Activated CD8-positive, alpha-beta T cell treated with anti-CD3 and anti-CD28 coated beads, Interleukin-2, amount 10 ng/mL, durations not matched to agents 7 days and 5 days (primary cell): ENCODE measurements around the gene ZNF385D. TPM values are rescaled to one million over a fixed set of nuclear protein-coding genes. Genes with fewer than 3 reads are reported as not detected.

ENCODE experiments used
- ATAC-seq: fragments of 150-1000 bp; cut with Tn5 transposase; one replicate; pipeline ENCODE4 v1.10.0; 2021; ENCODE audit warnings: moderate library complexity
- CTCF ChIA-PET: fragments of 350-600 bp; sonication (Branson Sonifier 250); formaldehyde crosslinking; loops from one replicate; lab custom pipeline; 2021; ENCODE audit warnings: antibody characterized with exemption; lab: Charles Lee
- POLR2A ChIA-PET: fragments of 350-600 bp; sonication (Branson Sonifier 250); formaldehyde crosslinking; loops from one replicate; lab custom pipeline; 2021; ENCODE audit warnings: antibody characterized with exemption; lab: Charles Lee
- DNase-seq: peaks from one replicate; pipeline ENCODE4 v3.0.0-alpha.2; 2020
- H3K27ac Mint-ChIP-seq: one replicate; pipeline ENCODE4 v1.8.0; 2021; ENCODE audit warnings: mild to moderate bottlenecking, mixed read lengths
- H3K27me3 Mint-ChIP-seq: one replicate; pipeline ENCODE4 v1.8.0; 2021; ENCODE audit warnings: low read depth, mixed read lengths
- H3K36me3 Mint-ChIP-seq: one replicate; pipeline ENCODE4 v1.8.0; 2021; ENCODE audit warnings: low read depth, mixed read lengths
- H3K4me1 Mint-ChIP-seq: one replicate; pipeline ENCODE4 v1.8.0; 2021; ENCODE audit warnings: low read depth, mixed read lengths
- H3K4me3 Mint-ChIP-seq: one replicate; pipeline ENCODE4 v1.8.0; 2021; ENCODE audit warnings: mild to moderate bottlenecking, mixed read lengths
- H3K9me3 Mint-ChIP-seq: one replicate; pipeline ENCODE4 v1.8.0; 2022; ENCODE audit warnings: mixed read lengths; ENCODE audit not compliant: insufficient read depth
- total RNA-seq, 2 experiments: library from RNA; stranded (reverse); gene quantifications; one replicate each; pipeline ENCODE4 v1.2.3, GENCODE V29; 2021

The ZNF385D gene
- total RNA-seq, 2 experiments from 2014 or later: not detected

DNA sequence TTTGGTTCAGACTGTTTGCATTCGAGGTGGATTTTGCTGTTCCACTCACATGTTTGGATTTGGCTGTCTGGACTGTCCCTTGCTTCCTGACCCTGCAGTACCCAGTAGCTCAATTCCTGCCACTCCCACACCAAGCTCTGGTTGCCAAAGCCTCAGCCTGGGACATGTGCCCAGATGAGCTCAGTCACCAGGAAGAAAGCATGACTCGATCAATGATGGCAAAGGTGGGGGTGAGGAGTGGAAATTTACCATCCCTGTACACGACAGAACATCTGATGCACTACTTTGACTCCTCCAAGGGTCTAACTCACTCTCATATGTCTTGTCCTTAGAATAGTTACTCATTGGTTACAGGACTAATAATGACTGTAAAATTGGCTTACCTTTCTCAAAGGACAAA lies 45.2 kb downstream of the ZNF385D start:
- ATAC-seq: no peak
- no peak for DNase-seq
- Mint-ChIP-seq H3K9me3 (no peaks in the 10 kb centered on the region), H3K4me1 (no peaks in the 10 kb centered on the region), H3K4me3 (no peak overlapping the region), H3K36me3 (no peaks in the 10 kb centered on the region), H3K27me3 (no peaks in the 10 kb centered on the region), H3K27ac (no peak overlapping the region)
- ChIA-PET CTCF (no interaction called here), POLR2A (no interaction called here)

DNA sequence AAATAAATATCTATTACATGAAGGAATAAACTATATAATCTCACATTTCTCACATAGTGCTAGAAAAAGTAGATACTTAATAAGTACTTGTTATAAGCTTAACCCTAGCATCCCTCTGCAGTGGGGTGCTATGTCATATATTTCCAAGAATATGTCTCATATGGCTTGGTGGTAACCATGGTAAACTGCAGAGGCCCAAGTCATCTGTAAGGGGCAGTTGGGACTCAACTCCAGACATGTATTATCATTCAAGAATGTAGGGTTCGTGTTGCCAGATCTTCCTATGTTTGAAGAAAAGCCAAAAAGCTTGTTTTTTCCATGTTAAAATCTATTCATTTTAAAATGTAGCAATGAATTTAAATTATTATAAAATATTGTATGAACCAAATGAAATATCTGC lies 46.2 kb downstream of the ZNF385D start:
- Mint-ChIP-seq H3K9me3 (no peaks in the 10 kb centered on the region), H3K4me3 (no peak overlapping the region), H3K27me3 (no peaks in the 10 kb centered on the region), H3K27ac (no peak overlapping the region), H3K4me1 (no peaks in the 10 kb centered on the region), H3K36me3 (no peaks in the 10 kb centered on the region)
- DNase-seq: no peak
- ATAC-seq: no peak
- CTCF ChIA-PET: no interaction called here
- POLR2A ChIA-PET: no interaction called here

DNA sequence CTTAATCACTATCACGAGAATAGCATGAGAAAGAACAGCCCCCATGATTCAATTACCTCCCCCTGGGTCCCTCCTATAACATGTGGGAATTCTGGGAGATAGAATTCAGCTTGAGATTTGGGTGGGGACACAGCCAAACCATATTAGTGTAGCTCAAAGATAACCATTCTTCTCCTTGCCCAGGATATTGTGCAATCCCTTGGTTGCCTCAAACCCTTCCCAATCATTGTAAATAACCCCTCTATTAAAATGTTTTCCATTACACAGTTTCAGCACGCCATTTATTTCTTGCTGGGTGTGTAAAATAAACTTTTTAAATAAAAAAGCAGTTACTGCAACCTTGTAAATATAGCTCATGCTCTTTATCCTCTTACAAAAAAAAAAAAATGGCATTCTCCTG lies 47.7 kb downstream of the ZNF385D start:
- ChIA-PET CTCF (no interaction called here), POLR2A (no interaction called here)
- DNase-seq (no peak), ATAC-seq (no peak)
- Mint-ChIP-seq H3K9me3 (no peaks in the 10 kb centered on the region), H3K4me3 (no peak overlapping the region), H3K4me1 (no peaks in the 10 kb centered on the region), H3K27ac (no peak overlapping the region), H3K27me3 (no peaks in the 10 kb centered on the region), H3K36me3 (no peaks in the 10 kb centered on the region)

DNA sequence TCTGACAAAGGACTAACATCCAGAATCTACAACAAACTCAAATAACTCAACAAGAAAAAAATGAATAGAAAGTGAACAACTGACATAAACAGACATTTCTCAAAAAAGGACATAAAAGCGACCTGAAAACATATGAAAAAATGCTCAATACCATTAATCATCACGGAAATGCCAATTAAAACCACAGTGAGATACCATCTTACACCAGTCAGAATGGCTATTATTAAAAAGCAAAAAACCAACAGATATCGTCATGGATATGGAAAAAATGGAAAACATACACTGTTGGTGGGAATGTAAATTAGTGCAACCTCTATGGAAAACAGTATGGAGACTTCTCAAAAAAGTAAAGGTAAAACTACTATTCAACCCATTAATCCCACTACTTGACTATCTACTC lies 53.3 kb downstream of the ZNF385D start:
- ATAC-seq (no peak), DNase-seq (no peak)
- no peaks in the 10 kb centered on the region for H3K4me1 Mint-ChIP-seq
- H3K36me3 Mint-ChIP-seq: no peaks in the 10 kb centered on the region
- ChIA-PET CTCF (no interaction called here), POLR2A (no interaction called here)
- no peaks in the 10 kb centered on the region for H3K27me3 Mint-ChIP-seq
- no peak overlapping the region for H3K27ac Mint-ChIP-seq
- peaks cover 4% of the 10 kb centered on the region for H3K9me3 Mint-ChIP-seq
- H3K4me3 Mint-ChIP-seq: no peak overlapping the region

DNA sequence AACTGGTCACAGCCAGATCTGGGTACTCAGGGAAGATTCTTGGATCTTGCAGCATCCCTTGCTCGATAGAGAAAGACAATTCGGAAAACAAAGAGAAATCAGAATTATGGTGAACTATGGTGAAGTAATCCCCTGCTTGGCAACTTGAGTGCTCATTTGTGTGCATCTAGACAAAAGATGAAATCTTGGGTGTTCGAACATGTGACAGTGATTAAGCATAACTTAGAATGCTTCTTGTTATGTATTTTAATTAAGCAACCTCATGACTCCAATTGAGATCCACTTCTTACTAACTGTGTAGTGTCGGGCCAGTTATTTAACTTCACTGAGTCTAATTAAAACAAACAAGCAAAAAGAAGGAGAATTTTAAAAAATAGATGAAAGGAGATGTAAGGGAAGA lies 56.5 kb downstream of the ZNF385D start:
- ChIA-PET CTCF (no interaction called here), POLR2A (no interaction called here)
- peaks cover 8% of the 10 kb centered on the region for H3K9me3 Mint-ChIP-seq
- H3K4me3 Mint-ChIP-seq: no peak overlapping the region
- no peaks in the 10 kb centered on the region for H3K4me1 Mint-ChIP-seq
- no peaks in the 10 kb centered on the region for H3K36me3 Mint-ChIP-seq
- no peak overlapping the region for H3K27ac Mint-ChIP-seq
- ATAC-seq (no peak), DNase-seq (no peak)
- H3K27me3 Mint-ChIP-seq: no peaks in the 10 kb centered on the region

DNA sequence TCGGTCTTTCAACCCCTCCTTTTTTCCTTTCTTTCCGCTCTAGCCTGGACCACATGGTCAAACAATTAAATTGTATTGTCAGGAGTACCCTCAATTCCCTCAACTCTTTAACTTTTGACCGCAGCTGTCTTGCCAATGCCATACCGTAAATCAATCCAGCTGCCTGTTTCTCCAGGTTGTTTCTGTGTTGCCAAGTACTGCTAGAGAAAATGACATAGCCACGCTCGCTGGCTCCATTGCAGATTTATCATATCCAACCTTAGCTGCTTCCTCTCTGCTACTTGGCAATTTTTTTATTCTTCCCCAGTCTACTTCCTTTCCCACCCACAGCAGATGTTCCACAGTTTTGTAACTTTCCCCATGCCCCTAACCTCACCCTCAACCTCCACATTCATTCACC lies 60.0 kb downstream of the ZNF385D start:
- Mint-ChIP-seq H3K27me3 (no peaks in the 10 kb centered on the region), H3K9me3 (peaks cover 8% of the 10 kb centered on the region), H3K36me3 (no peaks in the 10 kb centered on the region), H3K27ac (no peak overlapping the region), H3K4me3 (no peak overlapping the region), H3K4me1 (no peaks in the 10 kb centered on the region)
- ATAC-seq (no peak), DNase-seq (no peak)
- ChIA-PET POLR2A (no interaction called here), CTCF (no interaction called here)

DNA sequence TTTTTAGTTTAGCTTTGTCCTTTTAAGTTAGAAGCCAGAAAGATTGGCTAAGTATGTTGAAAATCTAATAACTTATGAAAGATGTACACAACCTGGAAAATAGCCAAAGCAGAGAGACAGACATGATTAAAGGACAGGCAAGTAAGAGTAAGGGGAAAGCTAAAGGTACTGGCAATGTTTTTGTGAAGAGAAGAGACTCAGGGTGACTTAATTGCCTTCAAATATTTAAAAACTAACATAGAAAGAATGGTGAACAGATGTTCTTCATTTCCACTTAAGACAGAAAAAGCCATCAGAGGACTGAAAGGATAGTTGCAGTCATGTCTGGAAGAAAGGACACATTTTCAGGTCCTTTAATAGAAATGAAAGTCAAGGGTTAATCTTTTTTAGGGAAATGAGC lies 68.8 kb downstream of the ZNF385D start:
- POLR2A ChIA-PET: no interaction called here
- H3K27ac Mint-ChIP-seq: no peak overlapping the region
- no peak for ATAC-seq
- no peaks in the 10 kb centered on the region for H3K4me1 Mint-ChIP-seq
- H3K4me3 Mint-ChIP-seq: no peak overlapping the region
- no peaks in the 10 kb centered on the region for H3K27me3 Mint-ChIP-seq
- no peak for DNase-seq
- CTCF ChIA-PET: no interaction called here
- H3K36me3 Mint-ChIP-seq: no peaks in the 10 kb centered on the region
- H3K9me3 Mint-ChIP-seq: peaks cover 4% of the 10 kb centered on the region

DNA sequence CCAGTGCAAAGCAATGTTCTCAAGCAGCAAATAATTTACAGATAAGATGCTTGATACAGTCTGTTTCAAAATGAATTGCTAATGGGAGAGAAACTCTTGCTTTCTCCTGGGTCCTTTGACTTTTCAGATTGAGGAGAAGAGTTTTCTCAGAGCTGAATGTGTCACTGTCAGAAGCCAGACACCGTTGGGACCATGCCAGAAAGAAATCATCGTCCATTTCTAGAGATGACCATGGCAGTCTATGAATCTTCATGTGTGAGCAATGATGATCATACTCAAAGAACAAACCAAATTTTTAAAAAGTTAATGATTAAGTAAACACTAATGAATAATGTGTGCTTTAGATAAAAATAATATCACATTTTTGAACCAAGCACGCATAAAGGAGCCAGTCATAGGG lies 77.6 kb downstream of the ZNF385D start:
- H3K4me3 Mint-ChIP-seq: no peak overlapping the region
- CTCF ChIA-PET: no interaction called here
- DNase-seq (no peak), ATAC-seq (no peak)
- no peaks in the 10 kb centered on the region for H3K9me3 Mint-ChIP-seq
- no peaks in the 10 kb centered on the region for H3K27me3 Mint-ChIP-seq
- no peaks in the 10 kb centered on the region for H3K36me3 Mint-ChIP-seq
- H3K27ac Mint-ChIP-seq: no peak overlapping the region
- H3K4me1 Mint-ChIP-seq: no peaks in the 10 kb centered on the region
- POLR2A ChIA-PET: no interaction called here

DNA sequence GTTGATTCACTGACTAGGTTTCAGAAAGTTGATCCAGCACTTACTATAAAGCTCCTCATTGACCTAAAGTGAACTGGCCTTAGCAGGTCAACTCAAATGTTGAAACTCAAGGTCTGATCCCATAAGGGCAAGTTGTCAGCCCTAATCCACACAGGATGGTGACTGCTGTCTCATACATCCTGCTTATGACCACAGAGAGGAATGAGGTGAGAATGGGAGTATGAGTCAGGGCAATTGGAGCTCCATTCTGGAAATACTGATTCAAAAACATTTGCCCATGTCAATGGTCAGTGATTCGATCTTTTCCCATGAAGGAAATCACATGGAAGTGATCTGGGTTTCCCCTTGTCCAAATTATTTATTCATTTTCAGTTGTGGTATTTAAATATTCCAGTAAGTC lies 78.7 kb downstream of the ZNF385D start:
- no peak for ATAC-seq
- Mint-ChIP-seq H3K36me3 (no peaks in the 10 kb centered on the region), H3K9me3 (no peaks in the 10 kb centered on the region), H3K4me3 (no peak overlapping the region), H3K27me3 (no peaks in the 10 kb centered on the region), H3K27ac (no peak overlapping the region), H3K4me1 (no peaks in the 10 kb centered on the region)
- no peak for DNase-seq
- ChIA-PET CTCF (no interaction called here), POLR2A (no interaction called here)

DNA sequence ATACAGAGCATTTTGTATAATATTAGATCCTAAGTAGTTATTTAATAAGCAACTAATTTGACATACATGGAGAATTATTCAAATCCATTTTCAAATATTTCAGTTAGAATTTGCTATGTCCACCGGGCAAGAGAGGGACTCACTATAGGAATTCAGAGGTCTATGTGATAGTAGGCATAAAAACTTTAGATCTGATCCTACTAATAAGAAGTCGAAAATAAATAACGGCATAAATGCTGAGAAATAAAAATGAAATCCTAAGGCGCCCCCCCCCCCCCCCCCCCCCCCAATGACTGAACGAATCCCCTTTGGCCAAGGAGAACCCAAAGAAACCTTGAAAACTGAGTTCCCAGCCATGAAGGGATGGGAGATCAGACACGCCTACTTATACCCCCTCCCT lies 80.6 kb downstream of the ZNF385D start:
- no peaks in the 10 kb centered on the region for H3K4me1 Mint-ChIP-seq
- CTCF ChIA-PET: no interaction called here
- POLR2A ChIA-PET: no interaction called here
- ATAC-seq (no peak), DNase-seq (no peak)
- no peak overlapping the region for H3K27ac Mint-ChIP-seq
- no peaks in the 10 kb centered on the region for H3K36me3 Mint-ChIP-seq
- no peaks in the 10 kb centered on the region for H3K9me3 Mint-ChIP-seq
- H3K27me3 Mint-ChIP-seq: no peaks in the 10 kb centered on the region
- no peak overlapping the region for H3K4me3 Mint-ChIP-seq

DNA sequence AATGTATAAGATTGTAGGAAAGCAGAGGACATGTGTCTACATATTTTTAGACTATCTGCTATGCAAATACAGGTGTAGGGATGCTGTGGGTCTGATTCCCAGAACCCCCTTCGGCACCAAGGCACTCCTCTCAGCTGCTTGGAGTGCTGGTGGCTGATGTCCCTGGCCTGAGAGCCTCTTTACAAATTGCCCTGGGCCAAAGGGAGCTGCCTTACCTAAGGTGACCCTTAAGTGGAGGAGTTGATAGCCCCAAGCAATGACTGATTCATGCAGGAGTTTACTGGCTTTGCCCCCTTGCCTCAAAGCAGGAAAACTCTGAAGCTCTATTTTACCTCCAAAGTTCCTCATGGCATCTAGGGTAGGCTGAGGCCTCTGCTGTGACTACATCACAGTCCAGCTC lies 83.0 kb downstream of the ZNF385D start:
- Mint-ChIP-seq H3K27ac (no peak overlapping the region), H3K4me1 (no peaks in the 10 kb centered on the region), H3K36me3 (no peaks in the 10 kb centered on the region), H3K4me3 (no peak overlapping the region), H3K9me3 (peaks cover 9% of the 10 kb centered on the region), H3K27me3 (no peaks in the 10 kb centered on the region)
- DNase-seq (no peak), ATAC-seq (no peak)
- ChIA-PET POLR2A (no interaction called here), CTCF (no interaction called here)

DNA sequence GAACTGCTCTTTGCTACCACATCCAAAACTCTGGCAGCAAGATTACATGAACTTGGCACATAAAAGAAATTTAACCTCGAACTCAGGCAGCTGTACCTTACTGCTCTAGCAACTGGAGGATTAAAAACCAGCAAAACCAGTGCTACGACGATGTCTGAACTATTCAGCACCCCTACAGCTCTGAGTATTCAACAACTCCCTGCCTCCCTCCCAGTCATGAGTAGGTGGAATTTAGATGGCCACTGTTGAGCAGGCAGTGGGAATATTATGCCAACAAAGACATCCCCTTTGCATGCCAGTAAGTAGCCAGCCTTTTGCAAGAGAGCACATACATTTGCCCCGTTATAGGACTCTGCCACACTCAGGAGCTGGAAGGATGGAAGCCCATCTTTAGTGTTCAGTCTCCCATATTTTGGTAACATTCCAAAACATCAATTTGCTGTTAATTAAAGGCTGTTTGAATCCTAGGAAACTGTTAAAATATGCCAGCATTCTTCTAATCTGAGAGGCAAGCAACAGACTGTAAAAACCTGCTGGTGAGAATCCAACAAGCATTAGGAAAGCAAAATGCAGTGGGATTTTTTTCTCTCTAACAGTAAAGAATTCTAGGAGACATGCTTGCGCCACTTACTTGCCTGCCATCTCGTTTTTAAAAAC lies 85.4 kb downstream of the ZNF385D start:
- POLR2A ChIA-PET: no interaction called here
- no peak overlapping the region for H3K4me3 Mint-ChIP-seq
- no peak for DNase-seq

DNA sequence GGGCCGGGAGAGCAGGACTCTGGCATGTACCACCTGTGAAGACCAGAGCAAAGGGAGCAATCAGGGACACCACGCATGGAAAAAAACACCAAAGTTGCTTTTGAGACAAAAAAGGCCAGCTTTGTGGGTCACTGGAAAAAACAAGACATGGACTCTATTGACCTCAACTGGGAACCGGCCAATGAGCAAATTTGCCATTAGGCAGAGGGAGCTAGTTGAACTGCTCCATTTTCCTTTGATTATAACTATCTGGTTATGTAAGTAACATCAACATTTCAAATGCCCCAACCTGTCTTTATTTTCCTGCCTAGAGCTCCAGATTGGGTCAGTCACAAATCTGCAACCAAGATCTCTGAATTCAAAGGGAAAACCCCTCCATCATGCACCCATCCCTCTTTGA lies 86.0 kb downstream of the ZNF385D start:
- ChIA-PET CTCF (no interaction called here), POLR2A (no interaction called here)
- no peak overlapping the region for H3K4me3 Mint-ChIP-seq
- no peak for ATAC-seq
- peaks cover 10% of the 10 kb centered on the region for H3K9me3 Mint-ChIP-seq
- no peak overlapping the region for H3K27ac Mint-ChIP-seq
- H3K4me1 Mint-ChIP-seq: no peaks in the 10 kb centered on the region
- no peaks in the 10 kb centered on the region for H3K27me3 Mint-ChIP-seq
- H3K36me3 Mint-ChIP-seq: no peaks in the 10 kb centered on the region
- DNase-seq: no peak

More for the DNA sequence above, 85.4 kb downstream of the ZNF385D start:
- Mint-ChIP-seq H3K9me3 (peaks cover 10% of the 10 kb centered on the region), H3K27me3 (no peaks in the 10 kb centered on the region), H3K36me3 (no peaks in the 10 kb centered on the region), H3K4me1 (no peaks in the 10 kb centered on the region), H3K27ac (no peak overlapping the region)
- CTCF ChIA-PET: no interaction called here
- ATAC-seq: no peak
